HG03520 (cell line): ENCODE measurements around the gene DBH.

Source experiments
- ATAC-seq: cut with Tn5 transposase; IDR thresholded peaks from one replicate; pipeline ENCODE4 v1.9.1; 2021; ENCODE audit warnings: mild to moderate bottlenecking, moderate library complexity; ENCODE audit not compliant: unreplicated experiment

The DBH gene

DNA sequence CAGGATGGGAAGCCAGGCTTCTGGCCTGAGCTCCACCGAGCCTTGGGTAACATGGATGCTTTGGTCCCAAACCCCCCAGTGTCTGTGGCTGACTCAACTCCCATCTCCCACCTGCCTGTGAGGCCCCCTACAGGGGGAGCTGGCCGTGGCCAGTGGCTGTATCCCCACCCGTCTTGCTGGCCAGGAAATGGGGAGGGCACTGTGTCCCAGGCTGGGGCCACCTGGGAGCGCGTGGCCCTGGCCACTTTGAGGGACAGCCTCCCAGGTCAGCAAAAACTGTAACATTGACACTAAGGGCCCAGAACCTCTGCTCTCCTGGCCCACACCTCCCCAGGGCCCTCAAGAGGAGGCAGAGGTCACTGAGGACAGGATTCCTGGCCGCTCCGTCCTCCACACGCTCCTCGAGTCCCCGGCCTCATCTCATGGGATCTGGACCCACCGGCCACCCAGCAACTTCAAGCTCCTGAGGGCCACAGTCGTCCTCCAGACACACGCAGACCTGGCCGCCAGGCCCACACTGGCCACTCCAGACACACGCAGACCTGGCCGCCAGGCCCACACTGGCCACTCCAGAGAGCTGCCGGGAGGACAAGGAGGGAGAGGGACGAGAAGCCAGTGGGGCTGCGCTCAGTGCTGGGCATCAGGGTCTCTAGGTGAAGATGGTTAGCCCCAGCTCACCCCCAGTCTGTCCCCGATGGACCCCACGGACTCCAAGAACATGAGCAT lies 44.2 kb downstream of the DBH start:
- no peak for ATAC-seq

DNA sequence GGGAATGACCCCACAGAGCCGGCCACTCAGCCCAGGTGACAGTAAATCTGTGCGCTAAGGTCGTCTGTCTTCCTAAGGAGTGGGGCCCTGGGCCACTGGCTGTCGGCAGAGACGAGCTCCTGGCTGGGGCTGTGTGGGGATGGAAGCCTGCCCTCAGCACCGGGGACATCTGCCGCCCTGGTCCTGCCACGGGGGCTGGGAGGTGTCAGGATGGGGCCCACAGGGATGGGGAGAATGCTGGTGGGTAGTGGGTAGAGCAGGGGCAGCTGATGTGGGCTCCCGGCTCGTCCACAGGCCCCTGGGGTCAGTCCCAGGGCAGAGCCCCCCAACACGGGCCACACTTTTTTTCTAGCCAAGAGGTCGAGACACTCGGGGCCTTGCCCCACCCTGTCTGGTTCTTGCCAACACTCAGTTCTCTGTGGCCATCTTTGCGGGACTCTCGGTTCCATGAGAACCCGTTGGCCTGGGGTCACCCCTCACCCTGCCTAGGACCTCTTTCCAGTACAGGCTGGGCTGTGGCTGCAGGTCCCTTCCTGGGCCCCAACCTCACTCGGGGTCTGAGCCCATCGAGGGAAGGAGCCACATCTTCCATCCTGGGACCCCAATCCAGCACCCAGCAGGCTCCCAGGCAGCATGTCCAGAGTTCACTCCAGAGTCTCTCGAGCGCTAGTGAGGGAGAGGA lies 45.0 kb downstream of the DBH start:
- ATAC-seq = no peak

DNA sequence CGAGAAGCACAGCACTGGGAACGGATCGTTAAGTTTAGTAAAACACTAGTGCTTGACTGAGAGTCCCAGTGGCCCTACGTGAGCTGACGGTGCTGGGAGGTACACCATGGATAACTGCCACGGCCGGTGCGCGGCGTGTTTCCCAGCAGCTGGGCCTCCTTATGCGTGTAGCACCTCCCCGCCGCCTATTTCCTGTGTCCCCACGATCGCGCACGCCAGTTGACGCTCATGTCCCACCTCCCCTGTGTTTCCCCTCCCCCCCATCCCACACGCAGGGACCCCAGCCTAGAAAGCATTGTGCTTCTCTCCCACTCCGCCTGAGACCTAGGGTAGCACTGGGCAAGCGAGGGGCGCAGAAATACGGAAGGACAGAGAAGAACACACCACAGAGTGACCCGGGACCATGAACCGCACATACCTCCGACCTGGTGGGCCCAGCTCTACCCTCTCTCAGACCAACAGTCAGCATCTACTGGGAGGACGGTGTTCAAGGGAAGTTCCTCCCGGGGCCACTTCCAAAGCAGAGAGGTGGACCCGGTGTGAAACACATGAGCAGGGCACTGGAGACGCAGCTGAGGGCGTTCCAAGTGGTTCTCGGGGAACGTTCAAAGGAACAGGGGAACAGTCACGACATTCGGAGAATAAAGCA lies 45.6 kb downstream of the DBH start:
- ATAC-seq = no peak

DNA sequence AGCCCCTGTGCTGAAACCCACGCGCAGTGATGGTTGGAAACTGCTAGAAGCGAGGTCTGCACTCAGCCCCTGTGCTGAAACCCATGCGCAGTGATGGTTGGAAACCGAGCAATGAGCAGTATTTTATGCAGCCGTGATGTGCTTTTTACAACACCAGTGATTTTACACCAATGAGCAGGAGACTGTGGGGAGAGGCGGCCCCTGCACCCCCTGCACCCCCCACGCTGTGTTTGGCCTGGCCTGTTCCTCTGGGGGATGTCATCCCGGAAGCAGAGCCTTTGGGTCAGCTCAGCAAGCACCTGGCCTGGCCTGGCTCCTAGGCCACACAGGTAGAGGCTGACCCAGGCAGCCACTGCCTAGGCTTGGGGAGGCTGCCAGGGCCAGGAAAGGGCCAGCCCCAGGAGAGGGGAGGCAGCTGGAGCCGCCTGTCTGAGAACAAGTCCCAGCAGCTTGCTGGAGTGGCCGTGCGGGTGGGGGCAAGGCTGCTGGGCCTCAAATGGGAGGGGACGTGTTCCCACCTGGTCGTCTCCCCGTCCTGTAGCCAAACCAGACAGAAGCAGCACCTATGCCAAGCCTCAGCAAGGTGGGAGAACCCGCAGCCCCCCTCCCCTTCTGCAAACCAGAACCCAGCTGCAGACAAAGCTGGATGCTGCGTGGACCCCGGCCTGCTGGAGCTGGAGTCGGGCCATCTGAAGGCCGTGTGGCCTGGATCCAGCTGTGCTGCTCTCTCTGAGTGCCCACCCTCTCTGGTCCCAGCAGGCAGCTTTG lies 46.8 kb downstream of the DBH start:
- no peak for ATAC-seq

DNA sequence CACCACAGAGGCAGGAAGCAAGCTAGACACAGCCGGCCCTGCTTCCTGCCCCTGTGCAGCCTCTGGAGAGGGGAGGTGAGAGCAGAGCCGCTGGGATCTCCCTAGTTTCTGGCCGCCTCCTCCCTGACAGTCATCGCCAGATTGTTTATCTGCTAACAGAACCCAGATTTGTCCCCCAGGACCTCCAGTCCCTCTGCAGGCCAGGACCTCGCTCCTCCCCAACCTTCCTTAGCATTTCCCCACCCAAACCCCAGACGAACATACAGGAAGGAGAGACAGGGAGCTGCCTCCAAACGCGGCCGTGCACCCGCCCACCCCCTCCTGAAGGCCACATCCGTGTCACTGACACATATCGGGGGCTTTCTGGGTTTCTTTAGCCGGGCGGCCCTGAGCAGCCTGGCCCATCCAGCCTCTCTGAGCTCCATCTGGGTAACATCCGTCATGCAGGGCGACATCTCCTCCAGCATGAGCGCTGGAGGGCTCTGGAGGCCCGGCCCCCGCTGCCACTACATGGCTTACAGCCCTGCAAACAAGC lies 47.5 kb downstream of the DBH start:
- no peak for ATAC-seq

DNA sequence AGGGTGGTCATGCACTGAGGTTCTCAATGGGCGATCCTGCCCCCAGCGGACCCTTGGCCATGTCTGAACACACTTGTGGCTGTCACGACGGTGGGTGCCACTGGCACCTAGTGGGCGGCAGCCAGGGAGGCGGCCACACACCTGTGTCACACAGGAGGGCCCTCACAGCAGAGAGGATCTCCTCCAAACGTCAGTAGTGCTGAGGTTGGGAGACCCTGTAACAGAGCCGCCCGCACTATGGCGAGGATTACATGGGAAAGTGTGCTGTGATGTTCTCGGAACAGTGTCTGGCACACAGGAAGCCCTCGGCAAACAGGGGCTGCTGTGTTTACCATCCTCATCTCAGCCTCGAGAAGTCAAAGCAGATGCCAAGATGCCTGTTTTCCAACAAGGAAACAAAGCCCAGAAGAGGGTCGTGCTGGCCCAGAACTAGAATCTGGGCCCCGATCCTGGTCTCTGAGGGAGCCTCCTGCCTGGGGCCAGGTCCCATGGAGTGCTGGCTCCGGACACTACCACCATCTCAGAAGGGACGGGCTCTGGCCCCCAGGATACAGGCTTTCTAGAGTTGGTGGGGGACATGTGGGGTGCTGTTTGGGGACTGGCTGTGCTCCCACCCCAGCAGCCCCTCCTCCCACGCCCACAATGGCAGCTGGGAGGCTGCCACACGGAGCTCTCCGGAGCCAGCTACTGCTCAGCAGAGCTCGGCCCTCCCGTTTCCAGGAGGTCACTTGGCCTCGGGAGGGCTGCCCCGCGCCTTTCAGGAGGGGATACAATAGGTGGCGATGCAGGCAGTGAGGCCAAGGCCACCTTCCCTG lies 48.2 kb downstream of the DBH start:
- no peak for ATAC-seq

DNA sequence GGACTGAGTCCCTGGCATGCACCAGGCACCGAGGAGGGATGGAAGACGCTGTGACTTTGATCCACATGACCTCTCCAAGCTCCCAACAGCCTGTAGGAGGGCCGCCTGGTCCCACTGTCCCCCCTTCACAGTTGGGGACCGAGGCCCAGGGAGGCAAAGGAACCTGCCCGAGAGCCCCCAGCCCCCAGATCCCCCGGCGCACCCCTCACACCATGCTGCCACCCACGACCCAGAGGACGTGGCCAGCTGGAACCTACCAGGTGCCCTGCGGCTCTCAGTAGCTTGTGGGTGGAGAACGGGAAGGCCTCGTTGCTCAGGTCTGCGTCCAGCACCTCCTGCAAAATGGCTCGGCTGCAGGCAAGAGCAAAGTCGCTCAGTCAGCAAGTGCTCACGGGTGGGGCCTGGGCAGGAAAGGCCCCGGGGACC lies 48.8 kb downstream of the DBH start:
- no peak for ATAC-seq

DNA sequence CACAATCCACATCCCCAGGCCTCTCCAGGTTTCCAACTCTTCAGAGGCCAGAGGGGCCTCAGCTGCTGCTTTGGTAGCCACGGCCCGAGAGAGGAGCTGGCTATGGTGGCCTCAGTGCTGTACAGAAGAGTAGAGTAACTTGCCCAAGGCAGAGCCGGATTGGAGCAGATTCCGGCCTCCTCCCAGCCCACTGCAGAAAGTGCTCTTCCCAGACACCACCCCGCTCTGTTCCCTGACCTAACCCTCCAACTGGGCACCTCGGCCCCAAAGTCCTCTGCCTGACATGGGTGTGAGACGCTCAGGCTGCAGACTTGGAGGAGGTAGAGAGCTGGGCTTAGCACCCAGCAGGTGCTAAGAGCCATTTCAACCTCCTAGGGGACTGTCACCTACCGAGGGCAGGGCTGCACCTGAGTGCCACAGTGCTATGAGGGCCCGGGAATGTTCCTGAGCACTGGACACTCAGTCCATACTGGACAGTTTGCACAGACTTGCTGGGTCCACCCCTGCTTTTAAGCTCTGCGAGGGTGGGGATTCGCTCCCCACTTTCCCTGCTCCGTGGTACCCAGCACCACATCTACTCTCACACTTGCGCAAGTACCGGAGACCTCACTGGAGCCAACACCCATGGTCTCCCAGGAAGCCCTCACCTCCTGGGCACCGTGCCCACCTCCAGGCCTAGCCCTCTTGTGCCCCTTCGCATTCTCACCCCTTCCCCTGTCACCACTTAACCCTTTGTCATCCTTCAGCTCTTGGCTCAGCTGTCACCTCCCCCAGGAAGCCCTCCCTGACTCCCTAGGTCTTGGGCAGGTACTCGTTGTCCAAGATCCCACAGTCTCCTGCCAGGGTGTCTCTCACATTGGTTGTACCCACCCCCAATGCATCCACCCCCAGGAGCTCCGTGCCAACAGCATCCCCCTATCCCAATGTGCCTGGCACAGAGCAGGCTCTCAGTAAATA lies 49.8 kb downstream of the DBH start:
- no peak for ATAC-seq

DNA sequence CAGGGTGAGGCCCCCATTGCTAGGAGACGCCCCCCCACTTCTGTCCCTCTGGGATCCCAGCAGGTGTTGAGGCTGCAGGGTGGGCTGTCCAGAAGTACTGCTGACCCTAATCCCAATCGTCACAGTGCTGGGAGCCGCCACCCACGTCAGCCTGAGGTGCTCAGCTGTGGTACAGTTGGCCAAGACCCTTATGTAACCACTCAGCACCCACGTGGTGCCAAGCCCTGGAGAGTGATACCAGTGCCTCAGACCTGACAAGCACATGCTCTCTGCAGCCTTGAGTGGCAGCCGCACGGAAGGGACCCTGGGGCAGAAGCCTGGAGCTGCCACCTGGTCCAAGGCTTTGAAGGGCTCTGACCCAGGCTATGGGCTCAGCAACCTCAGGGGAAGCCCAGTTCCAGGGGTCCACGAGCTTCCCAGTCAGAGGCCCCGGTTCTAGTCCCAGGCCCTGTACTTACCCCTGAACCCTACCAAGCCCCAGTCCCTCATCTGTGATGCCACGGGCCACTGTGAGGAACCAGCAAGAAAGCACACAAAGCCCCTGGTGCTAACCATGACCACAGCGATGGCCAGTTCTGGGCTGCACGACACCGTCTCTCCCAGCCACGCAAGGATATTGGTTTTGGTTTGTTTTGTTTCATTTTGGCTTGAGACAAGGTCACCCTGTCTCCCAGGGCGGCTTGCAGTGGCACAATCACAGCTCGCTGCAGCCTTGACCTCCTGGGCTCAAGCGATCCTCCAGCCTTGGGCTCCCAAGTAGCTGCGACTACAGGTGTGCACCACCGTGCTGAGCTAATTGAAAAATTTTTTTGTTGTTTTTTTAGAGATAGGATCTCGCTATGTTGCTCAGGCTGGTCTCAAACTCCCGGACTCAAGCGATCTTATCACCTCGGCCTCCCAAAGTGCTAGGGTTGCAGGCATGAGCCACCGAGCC lies 50.7 kb downstream of the DBH start:
- no peak for ATAC-seq

DNA sequence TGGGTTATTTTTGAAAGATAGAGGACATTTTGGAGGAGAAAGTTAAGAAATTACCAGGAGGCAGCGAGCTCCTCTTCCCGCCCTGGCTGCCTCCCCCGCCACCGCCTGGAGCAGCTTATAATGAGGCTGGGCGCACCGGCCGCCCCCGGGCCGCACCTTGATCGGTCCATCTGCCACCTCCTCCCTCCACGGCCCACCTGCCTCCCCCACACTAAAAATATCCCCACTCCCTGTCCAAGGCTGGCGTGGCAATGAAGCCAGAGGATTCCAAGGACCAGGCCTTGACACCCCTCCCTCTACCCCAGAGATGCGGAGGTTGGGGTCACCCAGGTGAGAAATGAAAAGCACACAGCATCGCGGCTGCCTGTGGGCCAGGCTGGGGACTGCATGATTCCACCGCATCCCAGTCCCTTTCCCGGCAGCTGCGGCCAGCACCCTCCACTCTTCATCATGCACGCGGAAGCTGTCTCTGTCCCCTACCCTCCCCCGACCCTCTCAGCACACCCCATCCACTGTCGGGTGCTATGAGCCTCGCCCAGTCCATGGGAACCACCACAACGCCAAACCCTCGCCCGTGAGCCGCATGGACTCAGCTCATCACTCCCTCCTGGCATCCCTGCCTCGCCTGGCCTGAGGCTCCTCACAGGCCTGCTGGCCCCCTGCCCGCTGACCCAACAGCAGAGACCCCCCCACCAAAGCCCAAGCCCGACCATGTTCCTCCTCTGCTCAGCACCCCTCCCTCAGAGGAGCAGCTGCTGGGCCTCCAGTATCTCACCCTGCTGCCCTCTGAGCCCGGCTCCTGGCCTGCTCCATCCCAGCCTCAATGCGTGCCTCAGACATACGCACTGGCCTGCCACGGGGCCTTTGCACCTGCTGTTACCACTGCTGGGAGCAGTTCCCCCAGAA lies 51.9 kb downstream of the DBH start:
- no peak for ATAC-seq

DNA sequence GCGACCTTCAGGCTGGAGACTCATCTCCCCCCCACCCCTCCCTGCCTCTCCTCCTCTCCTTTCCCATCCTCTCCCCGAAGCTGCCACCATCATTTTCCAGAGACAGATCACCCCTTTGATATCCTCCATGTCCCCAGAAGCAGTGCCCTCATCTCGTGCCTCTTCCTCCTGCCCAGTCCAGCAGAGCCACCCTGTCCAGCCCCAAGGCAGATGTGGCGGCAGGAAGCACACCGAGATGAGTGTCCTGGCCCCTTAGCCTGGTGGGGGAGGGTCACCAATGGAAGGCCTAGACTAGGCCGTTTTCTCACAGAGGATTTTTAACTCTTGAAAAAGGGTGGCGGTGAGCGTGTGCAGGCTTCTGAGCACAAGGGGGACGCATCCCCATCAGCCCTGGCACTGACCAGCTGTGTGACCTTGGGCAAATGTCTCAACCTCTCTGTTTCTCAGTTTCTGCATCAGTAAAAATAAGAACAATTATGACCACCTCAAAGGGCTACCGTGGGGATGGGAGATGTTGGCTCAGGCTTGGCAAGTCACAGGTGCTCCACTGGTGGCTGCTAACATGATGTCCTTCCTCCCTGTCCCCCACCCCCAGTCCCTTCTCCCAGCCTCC lies 53.1 kb downstream of the DBH start:
- no peak for ATAC-seq

DNA sequence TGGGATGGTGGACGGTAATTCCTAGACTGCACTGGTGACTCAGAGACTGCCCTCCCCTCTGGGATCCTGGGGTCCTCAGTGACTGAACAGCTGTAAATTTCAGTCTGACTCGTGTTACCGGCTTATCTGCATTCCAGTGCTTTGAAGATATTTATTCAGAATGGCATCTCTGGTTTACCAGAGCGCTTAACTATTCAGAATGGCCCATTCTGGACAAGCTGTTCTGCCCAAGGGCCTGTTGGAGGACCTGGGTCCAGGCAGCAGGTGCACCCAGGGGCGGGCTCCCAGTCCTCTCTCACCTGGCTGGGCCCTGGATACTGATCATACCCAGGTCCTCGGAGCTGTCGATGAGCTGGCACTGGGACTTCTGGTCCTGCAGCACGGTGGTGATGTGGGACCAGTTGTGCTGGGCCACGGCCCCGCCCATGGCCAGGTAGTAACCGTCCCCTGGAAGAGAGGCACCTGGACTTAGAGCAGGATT lies 54.0 kb downstream of the DBH start:
- ATAC-seq = no peak

DNA sequence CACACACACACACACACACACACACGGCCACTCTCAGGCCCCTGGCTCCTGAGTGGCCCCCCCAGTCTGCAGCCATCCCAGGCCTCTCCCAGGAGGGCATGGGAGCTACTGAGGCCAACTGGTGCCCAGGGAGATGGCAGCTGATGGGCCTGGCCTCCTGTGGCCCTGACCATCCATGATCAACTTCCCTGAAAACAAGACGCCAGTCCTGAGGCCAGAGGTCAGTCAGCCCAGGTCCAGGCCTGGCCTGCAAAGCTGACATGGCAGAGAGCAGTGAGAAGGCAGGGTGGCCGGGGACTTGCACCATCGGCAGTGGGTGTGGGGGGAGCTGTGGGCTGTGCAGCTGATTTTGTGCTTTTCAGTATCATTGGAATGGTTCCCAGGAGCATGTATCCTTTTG lies 55.0 kb downstream of the DBH start:
- no peak for ATAC-seq

DNA sequence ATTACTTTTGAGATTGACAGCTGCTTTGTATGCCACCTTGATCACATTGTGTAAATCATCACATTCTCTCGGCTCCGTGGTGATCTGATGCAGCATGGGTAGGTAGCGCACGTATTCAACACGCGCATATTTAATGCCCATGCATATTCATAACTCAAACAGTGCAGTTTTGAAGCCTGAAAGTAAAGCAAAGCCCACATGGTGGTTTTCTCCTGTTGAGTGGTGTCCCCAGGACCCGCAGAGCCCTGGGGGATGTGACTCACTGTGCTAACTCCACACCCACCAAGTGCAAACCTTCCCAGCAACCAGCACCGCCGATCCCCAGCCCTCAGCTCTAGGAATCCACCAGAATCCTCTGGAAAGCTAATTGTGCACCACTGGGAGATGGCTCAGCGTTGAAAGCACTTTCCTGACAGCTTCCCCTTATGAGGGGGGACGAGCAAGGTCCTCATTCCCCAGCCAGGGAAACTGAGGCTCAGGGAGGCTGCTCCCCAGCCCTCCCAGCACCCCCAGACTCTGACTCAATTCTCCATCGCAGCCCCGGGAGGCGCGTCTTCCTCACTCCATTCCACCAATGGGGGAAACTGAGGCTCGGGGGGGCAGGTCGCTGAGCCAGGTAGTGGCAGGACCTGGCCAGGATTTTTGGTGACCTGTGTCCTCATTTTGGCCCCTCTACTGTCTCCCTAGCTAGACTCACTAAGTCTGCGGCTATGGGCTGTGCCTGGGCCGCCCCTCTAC lies 55.6 kb downstream of the DBH start:
- ATAC-seq = no peak

DNA sequence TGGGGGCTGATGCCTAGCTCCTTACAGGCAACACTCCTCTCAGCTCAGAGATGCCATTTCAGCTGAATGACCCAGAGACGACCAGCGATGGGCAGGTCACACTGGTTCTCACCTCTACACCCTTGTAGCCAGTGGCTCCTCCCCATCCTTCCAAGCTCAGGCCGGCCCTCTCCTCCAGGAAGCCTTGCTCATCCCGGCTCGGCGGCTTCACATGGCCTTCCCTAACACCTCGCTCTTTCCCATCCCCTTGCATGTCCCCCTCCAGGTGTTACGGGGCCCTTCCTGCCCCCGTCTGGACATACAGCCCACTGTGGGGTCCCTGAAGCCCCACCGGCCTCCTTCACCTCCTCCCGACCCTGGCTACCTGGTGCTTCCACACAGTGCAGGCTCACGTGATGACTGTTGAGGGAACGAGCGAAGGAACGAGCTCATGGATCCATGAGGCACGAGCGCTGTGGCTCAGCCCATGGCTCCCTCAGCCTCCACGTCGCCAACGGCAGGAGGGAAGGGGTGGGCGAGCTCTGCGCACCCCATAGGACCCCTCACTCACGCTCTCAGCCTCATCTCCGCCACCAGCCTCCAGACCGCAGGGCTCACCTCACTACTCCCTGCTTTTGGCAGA lies 56.3 kb downstream of the DBH start:
- ATAC-seq = no peak
